KG1 (cell line): ENCODE measurements around the gene MARCHF11.

Experiments used
- DNase-seq: peaks from one replicate; lab custom pipeline; 2025; lab: John Stamatoyannopoulos, UW

Gene MARCHF11, protein sequence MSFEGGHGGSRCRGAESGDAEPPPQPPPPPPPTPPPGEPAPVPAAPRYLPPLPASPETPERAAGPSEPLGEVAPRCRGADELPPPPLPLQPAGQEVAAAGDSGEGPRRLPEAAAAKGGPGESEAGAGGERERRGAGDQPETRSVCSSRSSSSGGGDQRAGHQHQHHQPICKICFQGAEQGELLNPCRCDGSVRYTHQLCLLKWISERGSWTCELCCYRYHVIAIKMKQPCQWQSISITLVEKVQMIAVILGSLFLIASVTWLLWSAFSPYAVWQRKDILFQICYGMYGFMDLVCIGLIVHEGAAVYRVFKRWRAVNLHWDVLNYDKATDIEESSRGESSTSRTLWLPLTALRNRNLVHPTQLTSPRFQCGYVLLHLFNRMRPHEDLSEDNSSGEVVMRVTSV

GRCh38 chr5:16179511-16179935 is at the start of gene MARCHF11:
MARCHF11 (minus strand) TSS chr5:16179791; CDS start chr5:16179575, 216 bp downstream.
- DNase-seq, result no peak

GRCh38 chr5:16225927-16226326 is 46.3 kb upstream of the MARCHF11 start:
- no peak for DNase-seq

DNA sequence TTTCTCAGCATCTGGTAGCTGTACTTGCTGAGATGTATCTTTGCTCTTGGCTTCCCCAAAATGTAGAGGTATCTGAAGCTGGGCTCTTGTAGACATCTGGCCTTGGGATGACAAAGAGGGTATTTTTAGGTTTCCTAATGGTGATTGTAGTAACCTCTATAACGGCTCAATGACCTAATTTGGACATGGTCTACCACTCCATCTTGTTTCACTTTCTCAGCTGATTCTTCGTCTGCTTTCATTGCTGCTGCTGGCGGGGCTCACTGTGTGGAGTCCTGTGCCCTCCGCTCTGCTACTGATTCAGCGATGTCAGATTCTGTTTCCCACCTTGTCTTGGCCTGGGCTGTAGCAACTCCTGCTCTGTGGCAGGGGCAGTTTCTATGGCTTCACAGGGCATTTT is 12.7 kb upstream of the MARCHF11 start:
- DNase-seq, result no peak

- no peak for DNase-seq
These were observed 1.1 kb upstream of the MARCHF11 start for GRCh38 chr5:16180789-16181082.

DNA sequence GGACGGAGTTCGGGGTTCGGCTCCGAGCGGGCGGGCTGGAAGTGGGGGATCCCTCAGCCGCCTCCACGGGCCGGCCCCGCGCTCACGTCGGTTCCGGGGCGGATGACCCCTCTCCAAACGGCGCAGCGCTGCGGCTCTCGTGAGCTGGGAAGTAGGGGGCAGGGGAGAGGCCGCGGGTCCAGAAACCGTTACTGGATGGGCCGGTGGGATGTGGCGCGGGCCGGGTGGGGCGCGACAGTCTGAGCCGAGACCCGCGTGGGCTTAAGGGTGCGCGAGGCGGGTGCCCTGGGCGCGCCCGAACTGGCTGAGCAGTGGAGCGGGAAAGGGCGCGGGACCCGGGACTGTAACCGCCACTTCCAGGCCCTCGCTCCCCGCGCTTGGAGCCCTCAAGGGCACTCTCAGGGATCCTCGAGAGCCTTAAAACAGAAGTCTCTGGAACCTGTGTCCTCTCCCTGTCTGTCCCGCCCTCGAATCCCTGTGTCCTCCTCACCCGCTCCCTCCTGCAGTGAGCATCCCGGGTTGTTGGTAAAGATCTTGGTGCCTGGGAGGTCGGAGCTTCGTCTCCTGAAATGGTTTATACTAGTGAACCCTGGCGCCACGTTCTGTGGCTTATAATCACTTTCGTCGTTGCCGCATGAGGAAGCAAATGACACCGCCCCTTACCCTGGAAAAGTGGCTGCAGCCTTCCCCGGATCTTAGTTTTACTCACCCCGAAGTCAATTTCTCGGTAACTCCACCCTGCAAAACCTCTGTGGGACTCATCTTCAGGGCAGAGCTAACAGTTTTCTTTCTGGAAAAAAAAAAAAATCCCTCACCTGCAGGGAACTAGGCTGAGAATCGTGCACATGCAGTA is 571 bp upstream of the MARCHF11 start:
- DNase-seq, result no peak

- DNase-seq, result peak; percentile 4
These were observed 732 bp downstream of the MARCHF11 start for GRCh38 chr5:16178745-16179372.

- no peak for DNase-seq
These were observed 10.0 kb downstream of the MARCHF11 start for GRCh38 chr5:16169550-16169949.

- DNase-seq, result no peak
These were observed 18.9 kb downstream of the MARCHF11 start for GRCh38 chr5:16160706-16161105.

DNA sequence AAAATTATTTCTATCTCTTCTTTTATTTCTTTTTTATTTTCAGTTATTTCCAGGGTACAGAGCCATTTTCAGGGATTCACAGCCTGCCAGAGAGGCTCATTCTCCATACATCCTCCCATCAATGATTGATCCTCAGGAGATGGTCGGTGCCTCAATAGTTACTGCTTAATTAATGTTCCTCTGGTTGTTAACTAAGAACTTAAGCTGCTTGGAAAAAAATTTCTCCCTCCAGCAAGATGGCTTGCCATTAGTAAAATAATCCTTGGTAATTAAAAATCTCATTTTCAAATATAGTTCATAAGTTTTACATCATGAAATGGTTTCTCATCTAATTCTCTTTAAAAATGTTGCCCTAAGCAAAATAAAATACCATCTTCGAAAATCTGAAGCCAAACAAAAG is 20.0 kb downstream of the MARCHF11 start:
- DNase-seq, result no peak

- no peak for DNase-seq
These were observed 23.4 kb downstream of the MARCHF11 start for GRCh38 chr5:16156152-16156551.

DNA sequence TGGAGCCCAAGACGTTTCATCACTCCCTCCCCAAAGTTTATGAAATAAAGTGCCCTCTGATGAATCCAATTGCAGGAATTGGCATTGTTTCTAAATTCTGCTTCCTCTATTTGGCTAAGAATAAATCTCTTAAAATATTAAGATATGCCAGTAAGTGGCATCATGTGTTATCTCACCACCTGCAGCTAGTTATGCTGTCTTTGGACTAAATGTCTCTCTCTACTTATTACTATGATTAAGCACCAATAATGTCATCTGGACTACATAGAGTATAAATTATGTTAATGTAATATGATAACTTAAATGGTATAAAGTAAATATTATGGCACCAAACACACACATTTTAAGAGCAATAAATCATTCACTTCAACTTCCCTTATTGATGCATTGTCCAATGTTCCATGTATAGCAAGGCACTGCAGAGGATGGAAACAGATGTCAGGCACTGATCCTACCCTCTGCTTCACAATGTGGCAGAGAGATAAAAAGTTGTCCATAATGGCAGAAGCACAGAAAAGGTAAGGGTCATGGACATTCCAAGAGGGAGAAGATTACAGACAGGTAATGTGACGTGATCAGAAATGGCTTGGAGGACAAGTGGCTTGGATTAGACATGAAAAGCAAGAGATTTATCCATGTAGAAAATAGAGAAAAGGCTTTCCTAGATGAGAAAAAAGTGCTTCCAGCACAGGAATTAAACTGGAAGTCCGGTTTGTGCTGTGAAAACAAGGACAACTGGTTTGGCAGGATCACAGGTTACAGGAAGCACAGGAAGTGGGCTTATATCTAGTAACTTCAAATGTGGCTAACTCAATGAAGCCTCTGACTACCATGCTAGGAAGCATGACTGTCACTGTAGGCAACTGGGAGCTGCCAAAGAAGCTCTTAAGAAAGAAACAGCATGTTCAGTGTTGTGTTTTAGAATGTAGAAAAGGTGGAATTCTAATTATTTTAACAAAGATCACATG is 26.7 kb downstream of the MARCHF11 start:
- DNase-seq, result no peak

DNA sequence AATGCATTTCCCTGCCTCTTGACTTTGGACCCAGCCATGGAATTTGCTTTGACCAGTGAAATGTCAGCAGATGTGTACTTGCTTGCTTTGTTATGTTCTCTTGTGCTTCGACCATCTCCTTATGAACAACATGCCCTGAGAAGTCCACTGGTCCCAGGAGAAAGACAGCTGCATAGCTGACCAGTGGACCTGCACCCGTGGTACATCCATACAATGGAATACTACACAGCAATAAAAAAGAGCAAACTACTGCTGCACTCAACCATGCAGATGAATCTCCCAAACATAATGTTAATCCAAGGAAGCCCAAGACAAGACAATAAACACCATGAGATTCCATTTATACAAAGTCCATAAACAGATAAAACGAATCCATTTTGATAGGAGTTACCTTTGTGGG is 30.0 kb downstream of the MARCHF11 start:
- DNase-seq, result no peak

- DNase-seq, result no peak
These were observed 32.3 kb downstream of the MARCHF11 start for GRCh38 chr5:16147179-16147900.

GRCh38 chr5:16144416-16144815 is 35.2 kb downstream of the MARCHF11 start:
- DNase-seq, result no peak

GRCh38 chr5:16143361-16144049 is 36.1 kb downstream of the MARCHF11 start:
- no peak for DNase-seq

GRCh38 chr5:16140944-16141343 is 38.6 kb downstream of the MARCHF11 start:
- DNase-seq, result no peak

DNA sequence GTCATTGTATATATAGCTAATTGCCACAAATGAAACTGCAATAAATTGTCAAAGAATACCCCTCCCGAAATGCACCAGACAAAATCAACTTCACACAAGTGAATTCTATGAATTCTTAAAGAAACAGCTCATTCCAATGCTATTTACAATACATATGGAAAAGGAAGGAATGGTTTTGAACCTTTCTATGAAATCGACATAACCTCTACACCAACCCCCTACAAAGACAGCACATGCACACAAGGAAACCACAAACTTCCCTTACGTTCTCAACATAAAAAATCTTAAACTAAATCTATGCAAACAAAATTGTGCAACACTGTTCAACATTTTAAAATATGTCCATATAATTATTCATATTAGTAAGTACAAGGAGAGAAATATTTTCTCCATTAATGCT is 39.2 kb downstream of the MARCHF11 start:
- peak; percentile 8 for DNase-seq

- DNase-seq, result no peak
These were observed 42.4 kb downstream of the MARCHF11 start for GRCh38 chr5:16137177-16137576.

DNA sequence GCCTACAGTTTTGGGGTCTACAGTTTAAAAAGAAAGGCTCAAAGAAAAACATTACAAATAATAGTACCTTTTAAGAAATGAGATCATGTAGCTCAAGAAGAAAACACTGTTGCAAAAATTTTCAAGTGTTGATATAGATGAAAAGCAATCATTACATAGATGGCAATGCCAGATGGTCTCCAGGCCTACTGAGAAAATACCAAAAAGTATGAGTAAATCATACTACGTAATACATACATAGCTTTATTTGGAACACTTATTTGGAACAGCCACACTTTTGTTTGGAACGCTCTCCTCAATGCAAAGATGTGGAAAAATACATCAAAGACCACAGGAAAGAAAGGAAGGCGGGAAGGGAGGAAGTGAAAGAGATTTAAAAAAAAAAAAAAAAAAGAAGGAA is 44.1 kb downstream of the MARCHF11 start:
- DNase-seq, result no peak

DNA sequence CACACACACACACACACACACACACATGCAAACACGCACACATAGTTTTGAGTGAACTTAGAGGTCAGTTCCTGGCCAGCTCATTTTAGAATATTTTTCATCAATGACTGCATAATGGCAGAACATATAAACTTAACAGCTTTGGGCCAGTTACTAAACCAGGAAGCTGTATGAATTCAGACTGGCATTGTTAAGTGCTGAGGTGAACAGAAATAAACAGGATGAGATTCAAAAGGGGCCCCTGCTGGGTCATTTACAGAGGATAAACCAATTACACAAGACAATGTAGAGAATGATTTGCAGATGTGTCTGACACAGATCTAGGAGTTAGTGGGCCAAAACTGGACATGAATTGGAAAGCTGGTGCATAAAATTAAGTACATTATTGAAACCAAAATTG is 44.6 kb downstream of the MARCHF11 start:
- DNase-seq, result no peak
